ENCODE measurements around the gene RTL9.

- TF ChIP-seq CTCF (IDR thresholded peaks at IDR 0.05) (no peak), EP300 (IDR thresholded peaks at IDR 0.05) (no peak)
These were observed 38.7 kb downstream of the RTL9 start for GRCh38 chrX:110397339-110397738.

Measured in stomach (tissue), 4 donors.